Activated CD4-positive, alpha-beta memory T cell treated with anti-CD3 and anti-CD28 coated beads for 36 hours (primary cell): ENCODE measurements around the gene PSTPIP1. TPM values are rescaled to one million over a fixed set of nuclear protein-coding genes. Genes with fewer than 3 reads are reported as not detected.

Experiments used
- CTCF ChIA-PET: fragments of 350-600 bp; sonication (Branson Sonifier 250); formaldehyde crosslinking; loops from one replicate; lab custom pipeline; 2021; ENCODE audit warnings: antibody characterized with exemption, inconsistent platforms; lab: Charles Lee
- POLR2A ChIA-PET: fragments of 350-600 bp; sonication (Branson Sonifier 250); formaldehyde crosslinking; loops from one replicate; lab custom pipeline; 2021; ENCODE audit warnings: antibody characterized with exemption; lab: Charles Lee
- DNase-seq: peaks from one replicate; pipeline ENCODE4 v3.0.0-alpha.2; 2020
- H3K27ac Mint-ChIP-seq: one replicate; pipeline ENCODE4 v1.8.0; 2021; ENCODE audit warnings: mixed read lengths
- H3K27me3 Mint-ChIP-seq: one replicate; pipeline ENCODE4 v1.8.0; 2021; ENCODE audit warnings: mixed read lengths
- H3K36me3 Mint-ChIP-seq: one replicate; pipeline ENCODE4 v1.8.0; 2021; ENCODE audit warnings: mixed read lengths
- H3K4me1 Mint-ChIP-seq: one replicate; pipeline ENCODE4 v1.8.0; 2021; ENCODE audit warnings: low read depth, mixed read lengths
- H3K4me3 Mint-ChIP-seq: one replicate; pipeline ENCODE4 v1.8.0; 2021; ENCODE audit warnings: mild to moderate bottlenecking, mixed read lengths
- H3K9me3 Mint-ChIP-seq: one replicate; pipeline ENCODE4 v1.8.0; 2021; ENCODE audit warnings: mixed read lengths
- intact Hi-C: fragments of 100-400 bp; cut with micrococcal nuclease; formaldehyde crosslinking; loops from one replicate; pipeline ENCODE4 v1.15.1; 2023
- total RNA-seq, 2 experiments: library from RNA; stranded (reverse); gene quantifications; one replicate each; pipeline ENCODE4 v1.2.3, GENCODE V29; 2021

The PSTPIP1 gene
- total RNA-seq, 2 experiments from 2014 or later: 155 to 164 TPM

GRCh38 chr15:77002436-77002835, 7.5 kb downstream of the PSTPIP1 start:
- Mint-ChIP-seq H3K9me3 (no peaks in the 10 kb centered on the region), H3K36me3 (peaks cover 51% of the 10 kb centered on the region), H3K4me1 (peaks cover 93% of the 10 kb centered on the region), H3K27me3 (no peaks in the 10 kb centered on the region), H3K4me3 (peak overlapping the region; percentile 45), H3K27ac (peak overlapping the region; percentile 85)
- DNase-seq: no peak
- ChIA-PET CTCF (interaction anchor here (2.3 kb wide), 1 partner anchor 28 kb away, joined by 12 read pairs; no protein-coding TSS in a partner anchor), POLR2A (interaction anchor here (1.2 to 1.5 kb wide), 2 partner anchors 11 to 21 kb away, joined by 4 to 10 read pairs; no protein-coding TSS in a partner anchor)
- intact Hi-C loops: no loop called here

DNA sequence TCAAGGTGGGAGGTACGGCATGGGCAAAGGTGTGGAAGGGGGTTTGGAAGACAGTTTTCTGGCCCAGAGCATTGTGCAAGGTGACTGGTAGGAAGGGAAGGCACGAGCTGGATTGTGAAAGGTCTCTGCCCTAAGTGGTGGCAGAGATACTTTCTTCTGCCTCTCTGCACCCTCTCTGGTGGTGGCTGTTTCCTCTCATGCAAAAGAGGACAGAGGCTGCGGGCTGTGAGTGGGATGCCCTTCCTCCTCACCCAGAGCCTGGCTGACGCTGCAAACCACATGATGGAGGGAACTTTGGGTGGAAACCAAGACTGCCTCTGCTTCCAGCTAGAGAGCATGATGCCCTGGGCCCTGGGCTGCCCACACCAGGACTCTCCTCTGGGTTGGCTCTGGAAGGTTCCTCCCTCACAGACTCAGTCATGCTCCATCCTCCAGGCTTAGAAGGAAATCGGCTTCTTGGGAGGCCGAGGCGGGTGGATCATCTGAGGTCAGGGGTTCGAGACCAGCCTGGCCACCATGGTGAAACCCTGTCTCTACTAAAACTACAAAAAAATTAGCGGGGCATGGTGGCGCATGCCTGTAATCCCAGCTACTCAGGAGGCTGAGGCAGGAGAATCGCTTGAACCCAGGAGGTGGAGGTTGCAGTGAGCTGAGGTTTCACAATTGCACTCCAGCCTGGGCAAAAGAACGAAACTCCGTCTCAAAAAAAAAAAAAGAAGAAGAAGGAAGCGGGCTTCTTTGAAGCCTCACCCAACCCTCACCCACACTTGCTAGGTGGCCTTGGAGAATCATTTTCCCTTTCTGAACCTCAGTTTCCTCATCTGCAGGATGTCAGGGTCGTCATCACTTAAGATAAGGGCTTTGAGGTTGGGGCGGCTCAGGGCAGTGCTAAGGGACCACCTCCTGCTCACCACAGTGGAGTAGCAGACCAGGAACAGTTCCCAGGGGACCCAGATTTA, 8.3 kb downstream of the PSTPIP1 start:
- no peaks in the 10 kb centered on the region for H3K9me3 Mint-ChIP-seq
- DNase-seq: peak; percentile 91
- ChIA-PET POLR2A (interaction anchor here (0.7 to 1.8 kb wide), 4 partner anchors 10 to 20 kb away, joined by 4 to 11 read pairs (median 7); no protein-coding TSS in a partner anchor), CTCF (interaction anchor here (0.9 to 2.3 kb wide), 2 partner anchors 10 to 29 kb away, joined by 3 to 12 read pairs; no protein-coding TSS in a partner anchor)
- no peaks in the 10 kb centered on the region for H3K27me3 Mint-ChIP-seq
- peak overlapping the region; percentile 85 for H3K27ac Mint-ChIP-seq
- peaks cover 49% of the 10 kb centered on the region for H3K36me3 Mint-ChIP-seq
- intact Hi-C loops: loop anchor here (1.0 kb wide), 3 partner anchors 9 to 15 kb away; no protein-coding TSS in a partner anchor
- H3K4me3 Mint-ChIP-seq: peak overlapping the region; percentile 45
- H3K4me1 Mint-ChIP-seq: peaks cover 91% of the 10 kb centered on the region

DNA sequence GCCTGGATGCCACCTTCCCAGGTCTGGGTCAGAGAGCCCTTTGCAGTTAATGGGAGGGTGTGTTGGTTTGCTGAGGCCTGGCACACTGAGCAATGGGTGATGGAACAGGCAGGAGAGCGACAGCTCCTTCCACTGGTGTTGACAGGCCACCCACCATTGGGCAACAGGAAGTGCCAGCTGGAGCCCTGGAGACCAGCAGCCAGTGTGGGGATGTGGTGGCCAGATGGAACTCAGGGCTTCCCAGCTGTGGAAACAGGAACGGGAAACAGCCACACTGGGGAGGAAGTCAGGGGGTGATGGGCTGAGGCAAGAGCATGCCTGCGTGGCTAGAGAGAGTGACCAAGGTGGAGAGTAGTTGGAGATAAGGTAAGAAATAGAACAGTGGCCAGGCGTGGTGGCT, 9.3 kb downstream of the PSTPIP1 start:
- peaks cover 42% of the 10 kb centered on the region for H3K36me3 Mint-ChIP-seq
- intact Hi-C loops: no loop called here
- H3K9me3 Mint-ChIP-seq: no peaks in the 10 kb centered on the region

GRCh38 chr15:77009176-77009575, 14.2 kb downstream of the PSTPIP1 start:
- POLR2A ChIA-PET: no interaction called here

More for the DNA sequence above, 9.3 kb downstream of the PSTPIP1 start:
- Mint-ChIP-seq H3K27ac (peak overlapping the region; percentile 85), H3K4me1 (peaks cover 85% of the 10 kb centered on the region), H3K27me3 (no peaks in the 10 kb centered on the region), H3K4me3 (peak overlapping the region; percentile 45)
- ChIA-PET POLR2A (interaction anchor here (1.8 kb wide), 1 partner anchor 17 kb away, joined by 11 read pairs; no protein-coding TSS in a partner anchor), CTCF (interaction anchor here (1.6 to 2.3 kb wide), 2 partner anchors 9 to 30 kb away, joined by 6 to 12 read pairs; no protein-coding TSS in a partner anchor)
- DNase-seq: no peak

GRCh38 chr15:77009646-77010311, 14.9 kb downstream of the PSTPIP1 start:
- Mint-ChIP-seq H3K27ac (peak overlapping the region; percentile 85), H3K9me3 (no peaks in the 10 kb centered on the region), H3K4me3 (no peak overlapping the region), H3K36me3 (peaks cover 34% of the 10 kb centered on the region), H3K4me1 (peaks cover 83% of the 10 kb centered on the region), H3K27me3 (peaks cover 1% of the 10 kb centered on the region)
- intact Hi-C loops: no loop called here
- ChIA-PET POLR2A (interaction anchor here (1.3 kb wide), 1 partner anchor 15 kb away, joined by 3 read pairs; the partner anchor contains the start of gene PSTPIP1), CTCF (interaction anchor here (1.1 to 1.7 kb wide), 3 partner anchors 11 to 36 kb away, joined by 3 to 4 read pairs (median 3); no protein-coding TSS in a partner anchor)
- no peak for DNase-seq

More at GRCh38 chr15:77009176-77009575, 14.2 kb downstream of the PSTPIP1 start:
- H3K36me3 Mint-ChIP-seq: peaks cover 40% of the 10 kb centered on the region
- H3K27ac Mint-ChIP-seq: peak overlapping the region; percentile 18
- intact Hi-C loops: no loop called here
- peaks cover 83% of the 10 kb centered on the region for H3K4me1 Mint-ChIP-seq
- no peaks in the 10 kb centered on the region for H3K9me3 Mint-ChIP-seq
- CTCF ChIA-PET: interaction anchor here (1.1 to 1.7 kb wide), 2 partner anchors 11 to 14 kb away, joined by 3 to 4 read pairs; no protein-coding TSS in a partner anchor
- H3K27me3 Mint-ChIP-seq: peaks cover 1% of the 10 kb centered on the region
- no peak overlapping the region for H3K4me3 Mint-ChIP-seq
- no peak for DNase-seq

DNA sequence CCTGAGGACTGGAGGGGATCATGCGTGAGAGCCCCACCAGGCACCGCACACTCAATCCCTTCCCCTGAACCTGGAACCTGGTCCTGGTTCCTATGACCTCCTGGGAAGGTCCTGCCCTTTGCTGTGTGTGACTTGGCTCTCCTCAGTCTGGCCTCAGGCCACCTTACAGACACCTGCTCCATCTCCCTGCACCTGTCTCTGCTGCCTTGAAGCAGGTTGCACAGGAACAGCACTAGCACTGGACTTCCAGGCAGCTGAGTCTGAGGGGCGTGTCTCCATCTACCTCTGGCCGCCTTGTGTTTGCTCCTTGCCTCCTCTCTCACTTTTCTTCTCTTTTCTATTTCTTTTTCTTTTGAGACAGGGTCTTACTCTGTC, 15.4 kb downstream of the PSTPIP1 start:
- no peak overlapping the region for H3K4me3 Mint-ChIP-seq
- ChIA-PET CTCF (interaction anchor here (1.1 kb wide), 1 partner anchor 37 kb away, joined by 3 read pairs; no protein-coding TSS in a partner anchor), POLR2A (interaction anchor here (1.3 kb wide), 1 partner anchor 15 kb away, joined by 3 read pairs; the partner anchor contains the start of gene PSTPIP1)

GRCh38 chr15:77010857-77011256, 15.9 kb downstream of the PSTPIP1 start:
- DNase-seq: no peak
- Mint-ChIP-seq H3K4me3 (no peak overlapping the region), H3K27me3 (peaks cover 1% of the 10 kb centered on the region), H3K36me3 (peaks cover 33% of the 10 kb centered on the region), H3K9me3 (no peaks in the 10 kb centered on the region), H3K27ac (peak overlapping the region; percentile 85), H3K4me1 (peaks cover 86% of the 10 kb centered on the region)
- POLR2A ChIA-PET: interaction anchor here (1.3 kb wide), 1 partner anchor 16 kb away, joined by 3 read pairs; the partner anchor contains the start of gene PSTPIP1
- intact Hi-C loops: no loop called here
- CTCF ChIA-PET: interaction anchor here (1.1 kb wide), 1 partner anchor 37 kb away, joined by 3 read pairs; no protein-coding TSS in a partner anchor

More for the DNA sequence above, 15.4 kb downstream of the PSTPIP1 start:
- DNase-seq: no peak
- Mint-ChIP-seq H3K9me3 (no peaks in the 10 kb centered on the region), H3K27me3 (peaks cover 1% of the 10 kb centered on the region), H3K27ac (peak overlapping the region; percentile 85), H3K36me3 (peaks cover 36% of the 10 kb centered on the region), H3K4me1 (peaks cover 86% of the 10 kb centered on the region)
- intact Hi-C loops: no loop called here

DNA sequence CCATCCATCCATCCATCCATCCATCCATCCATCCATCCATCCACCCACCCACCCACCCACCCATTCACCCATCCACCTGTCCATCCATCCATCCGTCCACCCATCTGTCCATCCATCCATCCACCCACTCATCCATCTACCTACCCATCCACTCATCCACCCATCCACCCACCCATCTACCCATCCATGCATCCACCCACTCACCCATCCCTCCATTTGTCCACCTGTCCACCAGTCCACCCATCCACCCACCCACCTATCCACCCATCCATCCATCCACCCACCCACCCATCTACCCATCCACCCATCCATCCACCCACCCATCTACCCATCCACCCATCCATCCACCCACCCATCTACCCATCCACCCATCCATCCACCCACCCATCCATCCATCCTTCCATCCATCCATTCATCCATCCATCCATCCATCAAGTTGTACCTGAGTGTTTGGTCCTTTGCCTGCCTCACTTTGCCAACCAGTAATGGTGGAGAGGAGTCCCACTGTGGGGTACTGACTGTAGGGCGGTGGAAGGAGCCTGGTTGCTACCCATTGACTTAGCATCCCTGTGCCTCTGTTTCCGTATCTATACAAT, 17.3 kb downstream of the PSTPIP1 start:
- intact Hi-C loops: loop anchor here (2.0 kb wide), 1 partner anchor 35 kb away; no protein-coding TSS in a partner anchor
- peaks cover 1% of the 10 kb centered on the region for H3K27me3 Mint-ChIP-seq
- no peaks in the 10 kb centered on the region for H3K9me3 Mint-ChIP-seq
- peaks cover 26% of the 10 kb centered on the region for H3K36me3 Mint-ChIP-seq
- ChIA-PET POLR2A (interaction anchor here (1.8 to 2.2 kb wide), 2 partner anchors 9 to 17 kb away, joined by 10 to 26 read pairs; partner anchors contain the start of gene PSTPIP1), CTCF (interaction anchor here (0.9 to 2.1 kb wide), 6 partner anchors 13 to 41 kb away, joined by 3 to 17 read pairs (median 6); no protein-coding TSS in a partner anchor)
- no peak for DNase-seq
- H3K27ac Mint-ChIP-seq: peak overlapping the region; percentile 85
- H3K4me1 Mint-ChIP-seq: peaks cover 78% of the 10 kb centered on the region
- H3K4me3 Mint-ChIP-seq: no peak overlapping the region

GRCh38 chr15:77012868-77013267, 17.9 kb downstream of the PSTPIP1 start:
- ChIA-PET CTCF (interaction anchor here (0.7 to 2.1 kb wide), 15 partner anchors 8 to 408 kb away, joined by 3 to 17 read pairs (median 4); partner anchors contain the start of gene HMG20A), POLR2A (interaction anchor here (1.3 to 2.2 kb wide), 4 partner anchors 9 to 18 kb away, joined by 4 to 26 read pairs (median 12); partner anchors contain the start of gene PSTPIP1)
- intact Hi-C loops: loop anchor here (1.0 to 2.0 kb wide), 3 partner anchors 8 to 36 kb away; no protein-coding TSS in a partner anchor
- Mint-ChIP-seq H3K36me3 (peaks cover 26% of the 10 kb centered on the region), H3K9me3 (no peaks in the 10 kb centered on the region), H3K4me1 (peaks cover 82% of the 10 kb centered on the region), H3K4me3 (peak overlapping the region; percentile 43), H3K27ac (peak overlapping the region; percentile 83), H3K27me3 (peaks cover 1% of the 10 kb centered on the region)
- peak; percentile 64 for DNase-seq

GRCh38 chr15:77013776-77014131, 18.8 kb downstream of the PSTPIP1 start:
- peaks cover 34% of the 10 kb centered on the region for H3K36me3 Mint-ChIP-seq
- H3K27me3 Mint-ChIP-seq: peaks cover 1% of the 10 kb centered on the region
- no peaks in the 10 kb centered on the region for H3K9me3 Mint-ChIP-seq
- peak overlapping the region; percentile 73 for H3K4me3 Mint-ChIP-seq
- CTCF ChIA-PET: interaction anchor here (0.7 to 2.1 kb wide), 13 partner anchors 9 to 408 kb away, joined by 3 to 17 read pairs (median 4); partner anchors contain the start of gene HMG20A
- intact Hi-C loops: loop anchor here (1.0 to 2.0 kb wide), 4 partner anchors 8 to 37 kb away; no protein-coding TSS in a partner anchor
- peak overlapping the region; percentile 83 for H3K27ac Mint-ChIP-seq
- POLR2A ChIA-PET: interaction anchor here (1.1 to 2.2 kb wide), 6 partner anchors 8 to 25 kb away, joined by 4 to 26 read pairs (median 8); partner anchors contain the start of gene PSTPIP1
- peak; percentile 95 for DNase-seq
- peaks cover 87% of the 10 kb centered on the region for H3K4me1 Mint-ChIP-seq
